Body of pancreas (tissue), 4 donors: Measurements from ENCODE around the gene ATP11C. TPM values are rescaled to one million over a fixed set of nuclear protein-coding genes. Genes with fewer than 3 reads are reported as not detected.

Experiments used
- ATAC-seq: fragments of 150-250 bp; one replicate; pipeline ENCODE4 v1.9.1; 2016
- DNase-seq, 4 donors: peaks; one replicate each; pipeline ENCODE4 v3.0.0-alpha.2; 2019
- H3K27ac ChIP-seq, 4 donors: fragments of 200-600 bp; sonication (generic); 1 replicate in 3 of 4; 2 replicates in 1 of 4; pipeline versions ENCODE4 v1.5.1 to v1.6.1; 2016 to 2019; ENCODE audit warnings: mild to moderate bottlenecking in 1 of 4, mixed read lengths in 1 of 4, moderate library complexity in 1 of 4
- H3K27me3 ChIP-seq, 2 donors: fragments of 200-600 bp; sonication (generic); one replicate each; pipeline ENCODE4 v1.6.0; 2016; ENCODE audit warnings: mild to moderate bottlenecking in 1 of 2
- H3K36me3 ChIP-seq, 2 donors: fragments of 200-600 bp; sonication (generic); replicated peaks in 1 of 2; 2 replicates each; pipeline ENCODE4 v1.5.1; 2016; ENCODE audit warnings: low read depth in 2 of 2; ENCODE audit not compliant: insufficient read depth in 1 of 2
- H3K4me1 ChIP-seq: fragments of 200-600 bp; sonication (generic); one replicate; pipeline ENCODE4 v1.6.0; 2016
- H3K4me3 ChIP-seq, 2 donors: fragments of 200-600 bp; sonication (generic); 1 replicate in 1 of 2; 2 replicates in 1 of 2; pipeline ENCODE4 v1.5.1; 2016 to 2019
- H3K9me3 ChIP-seq, 3 donors: fragments of 200-600 bp; sonication (generic); 1 replicate in 2 of 3; 2 replicates in 1 of 3; pipeline ENCODE4 v1.5.1; 2016
- POLR2A ChIP-seq, 3 donors: fragments of 450-650 bp; IDR thresholded peaks; one replicate each; pipeline ENCODE4 v1.6.1; 2016; ENCODE audit warnings: antibody characterized with exemption in 3 of 3, mild to moderate bottlenecking in 2 of 3
- WGBS, 2 donors: methylation state at CpG; one replicate each; pipeline ENCODE4 v1.1.5; 2017; 5-methylcytosine and 5-hydroxymethylcytosine counted together
- intact Hi-C: fragments of 100-400 bp; cut with DNase I; formaldehyde crosslinking; loops from one replicate; pipeline ENCODE4 v1.15.1; 2023
- total RNA-seq, 2 donors: library from RNA; depleted of rRNA; stranded (reverse); fragments of >200 nt; gene quantifications; one replicate each; pipeline ENCODE4 v1.1.0, GENCODE V29; 2016
- TF ChIP-seq, protein P1 (sequence below), 7 experiments: fragments of 450-650 bp in 4 of 7; fragments of 200-600 bp in 3 of 7; sonication (generic) in 3 of 7; IDR thresholded peaks; one replicate each; pipeline ENCODE4 v1.5.1; 2016 to 2019; ENCODE audit warnings: antibody characterized with exemption in 7 of 7

The ATP11C gene
- total RNA-seq, 2 donors from 2014 or later: 10.5 to 14.5 TPM

GRCh38 chrX:139903210-139903609 lies 29.6 kb downstream of the ATP11C start:
- 83 to 93% methylated on average over 3 of the region's 3 CpGs for WGBS, 2 donors
- no peak overlapping the region for H3K27ac ChIP-seq
- H3K4me3 ChIP-seq: no peak overlapping the region
- no peaks in the 10 kb centered on the region for H3K4me1 ChIP-seq
- H3K36me3 ChIP-seq: no peaks in the 10 kb centered on the region
- H3K27me3 ChIP-seq: no peaks in the 10 kb centered on the region
- TF ChIP-seq, protein P1, sequence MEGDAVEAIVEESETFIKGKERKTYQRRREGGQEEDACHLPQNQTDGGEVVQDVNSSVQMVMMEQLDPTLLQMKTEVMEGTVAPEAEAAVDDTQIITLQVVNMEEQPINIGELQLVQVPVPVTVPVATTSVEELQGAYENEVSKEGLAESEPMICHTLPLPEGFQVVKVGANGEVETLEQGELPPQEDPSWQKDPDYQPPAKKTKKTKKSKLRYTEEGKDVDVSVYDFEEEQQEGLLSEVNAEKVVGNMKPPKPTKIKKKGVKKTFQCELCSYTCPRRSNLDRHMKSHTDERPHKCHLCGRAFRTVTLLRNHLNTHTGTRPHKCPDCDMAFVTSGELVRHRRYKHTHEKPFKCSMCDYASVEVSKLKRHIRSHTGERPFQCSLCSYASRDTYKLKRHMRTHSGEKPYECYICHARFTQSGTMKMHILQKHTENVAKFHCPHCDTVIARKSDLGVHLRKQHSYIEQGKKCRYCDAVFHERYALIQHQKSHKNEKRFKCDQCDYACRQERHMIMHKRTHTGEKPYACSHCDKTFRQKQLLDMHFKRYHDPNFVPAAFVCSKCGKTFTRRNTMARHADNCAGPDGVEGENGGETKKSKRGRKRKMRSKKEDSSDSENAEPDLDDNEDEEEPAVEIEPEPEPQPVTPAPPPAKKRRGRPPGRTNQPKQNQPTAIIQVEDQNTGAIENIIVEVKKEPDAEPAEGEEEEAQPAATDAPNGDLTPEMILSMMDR (IDR thresholded peaks at IDR 0.05): no peak
- no peak for TF ChIP-seq POLR2A (IDR thresholded peaks at IDR 0.05)
- ATAC-seq (no peak), DNase-seq (no peak)
- no peaks in the 10 kb centered on the region for H3K9me3 ChIP-seq
- intact Hi-C loops: no loop called here

DNA sequence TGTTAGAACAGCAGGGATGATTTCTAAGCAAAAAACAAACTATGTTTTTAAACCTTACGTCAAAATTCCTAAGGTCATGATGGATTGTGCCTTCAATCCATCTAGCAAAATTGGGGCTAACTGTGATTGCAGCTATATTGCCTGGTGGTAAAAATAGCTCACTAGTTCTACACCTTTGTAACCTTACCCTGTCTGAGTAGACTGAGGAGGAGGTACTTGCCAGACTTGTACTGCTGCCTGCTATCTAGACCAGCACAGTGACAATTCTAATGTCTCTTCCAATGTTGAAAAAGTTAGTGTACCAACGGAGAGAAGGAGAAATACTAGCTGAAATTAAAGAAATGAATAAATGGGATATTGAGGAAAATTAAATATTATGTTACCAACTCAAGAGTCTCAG lies 30.3 kb downstream of the ATP11C start:
- 59 to 65% methylated on average over 2 of the region's 2 CpGs for WGBS, 2 donors
- no peaks in the 10 kb centered on the region for H3K9me3 ChIP-seq

GRCh38 chrX:139898334-139898733 lies 34.5 kb downstream of the ATP11C start:
- H3K27ac ChIP-seq: no peak overlapping the region
- no peaks in the 10 kb centered on the region for H3K36me3 ChIP-seq
- H3K4me1 ChIP-seq: no peaks in the 10 kb centered on the region
- intact Hi-C loops: no loop called here
- no peak for TF ChIP-seq POLR2A (IDR thresholded peaks at IDR 0.05)
- TF ChIP-seq, protein P1 (IDR thresholded peaks at IDR 0.05): no peak
- DNase-seq (no peak), ATAC-seq (no peak)
- H3K4me3 ChIP-seq: no peak overlapping the region
- no peaks in the 10 kb centered on the region for H3K9me3 ChIP-seq
- 69 to 95% methylated on average over 2 of the region's 2 CpGs for WGBS, 2 donors
- H3K27me3 ChIP-seq: no peaks in the 10 kb centered on the region

More for the DNA sequence above, 30.3 kb downstream of the ATP11C start:
- ATAC-seq (no peak), DNase-seq (no peak)
- Histone ChIP-seq H3K27me3 (no peaks in the 10 kb centered on the region), H3K36me3 (no peaks in the 10 kb centered on the region), H3K4me1 (no peaks in the 10 kb centered on the region), H3K4me3 (no peak overlapping the region), H3K27ac (no peak overlapping the region)
- intact Hi-C loops: no loop called here
- TF ChIP-seq, protein P1 (IDR thresholded peaks at IDR 0.05): no peak
- TF ChIP-seq POLR2A (IDR thresholded peaks at IDR 0.05): no peak

- H3K36me3 ChIP-seq: no peaks in the 10 kb centered on the region
- 38 to 86% methylated on average over 1 to 2 of the region's 2 CpGs for WGBS, 2 donors
Observed at GRCh38 chrX:139892512-139892911, 40.3 kb downstream of the ATP11C start.

More at GRCh38 chrX:139892512-139892911, 40.3 kb downstream of the ATP11C start:
- no peak overlapping the region for H3K4me3 ChIP-seq
- H3K27me3 ChIP-seq: no peaks in the 10 kb centered on the region
- ATAC-seq: no peak
- TF ChIP-seq, protein P1 (IDR thresholded peaks at IDR 0.05): no peak
- no peak for TF ChIP-seq POLR2A (IDR thresholded peaks at IDR 0.05)
- no peaks in the 10 kb centered on the region for H3K9me3 ChIP-seq
- intact Hi-C loops: no loop called here
- H3K27ac ChIP-seq: no peak overlapping the region
- no peaks in the 10 kb centered on the region for H3K4me1 ChIP-seq
- DNase-seq: no peak
